Measurements from ENCODE around the gene RBMS1. TPM values are rescaled to one million over a fixed set of nuclear protein-coding genes. Genes with fewer than 3 reads are reported as not detected.

RBMS1 gene
- total RNA-seq, 4 donors from 2014 or later = 13.0 to 24.5 (median 14.1) TPM

GRCh38 chr2:160338901-160339685 lies 154.5 kb downstream of the RBMS1 start:
- Histone ChIP-seq H3K36me3 (no peaks in the 10 kb centered on the region), H3K27ac (no peak overlapping the region), H3K27me3 (no peaks in the 10 kb centered on the region), H3K4me3 (no peak overlapping the region), H3K4me1 (peaks cover 32 to 56% of the 10 kb centered on the region in 2 donors), H3K9me3 (no peaks in the 10 kb centered on the region)
- ATAC-seq = peak; percentile 39 to 49
- peak in 1 of 2 donors; percentile 29 for DNase-seq
- TF ChIP-seq, protein P1, sequence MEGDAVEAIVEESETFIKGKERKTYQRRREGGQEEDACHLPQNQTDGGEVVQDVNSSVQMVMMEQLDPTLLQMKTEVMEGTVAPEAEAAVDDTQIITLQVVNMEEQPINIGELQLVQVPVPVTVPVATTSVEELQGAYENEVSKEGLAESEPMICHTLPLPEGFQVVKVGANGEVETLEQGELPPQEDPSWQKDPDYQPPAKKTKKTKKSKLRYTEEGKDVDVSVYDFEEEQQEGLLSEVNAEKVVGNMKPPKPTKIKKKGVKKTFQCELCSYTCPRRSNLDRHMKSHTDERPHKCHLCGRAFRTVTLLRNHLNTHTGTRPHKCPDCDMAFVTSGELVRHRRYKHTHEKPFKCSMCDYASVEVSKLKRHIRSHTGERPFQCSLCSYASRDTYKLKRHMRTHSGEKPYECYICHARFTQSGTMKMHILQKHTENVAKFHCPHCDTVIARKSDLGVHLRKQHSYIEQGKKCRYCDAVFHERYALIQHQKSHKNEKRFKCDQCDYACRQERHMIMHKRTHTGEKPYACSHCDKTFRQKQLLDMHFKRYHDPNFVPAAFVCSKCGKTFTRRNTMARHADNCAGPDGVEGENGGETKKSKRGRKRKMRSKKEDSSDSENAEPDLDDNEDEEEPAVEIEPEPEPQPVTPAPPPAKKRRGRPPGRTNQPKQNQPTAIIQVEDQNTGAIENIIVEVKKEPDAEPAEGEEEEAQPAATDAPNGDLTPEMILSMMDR (IDR thresholded peaks at IDR 0.05 in 4 of 5, conservative IDR thresholded peaks at IDR 0.05 in 1 of 5) = no peak
- TF ChIP-seq POLR2A (IDR thresholded peaks at IDR 0.05) = no peak
- intact Hi-C loops (cut with DNase I; ENCODE audit: low total_unique reads) = no loop called here
- in situ Hi-C loops (cut with MboI; ENCODE audit: low sequenced_read_pairs in 4 of 4) = no loop called here

DNA sequence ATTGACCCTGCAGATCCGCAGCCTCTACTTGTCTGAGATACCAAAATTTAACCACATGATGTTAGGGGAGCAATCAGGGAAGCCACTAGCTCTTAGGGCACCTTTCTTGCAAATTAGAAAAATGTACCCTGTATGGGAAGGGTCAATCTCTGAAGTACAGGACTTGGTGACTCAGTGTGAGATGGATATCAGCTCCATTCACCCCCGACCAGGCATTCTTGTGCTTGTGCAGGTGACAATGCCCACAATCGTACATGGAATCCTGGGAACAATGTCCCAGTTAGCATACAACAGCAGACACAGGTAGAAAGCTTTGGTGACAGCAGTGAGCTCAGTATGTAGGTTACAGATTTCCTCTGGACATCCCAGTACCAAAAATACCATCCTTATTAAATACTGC lies 155.9 kb downstream of the RBMS1 start:
- Histone ChIP-seq H3K4me1 (peaks cover 35 to 50% of the 10 kb centered on the region in 2 donors), H3K27me3 (no peaks in the 10 kb centered on the region), H3K4me3 (no peak overlapping the region), H3K36me3 (no peaks in the 10 kb centered on the region), H3K9me3 (no peaks in the 10 kb centered on the region), H3K27ac (no peak overlapping the region)
- no peak for TF ChIP-seq POLR2A (IDR thresholded peaks at IDR 0.05)
- TF ChIP-seq, protein P1 (IDR thresholded peaks at IDR 0.05 in 4 of 5, conservative IDR thresholded peaks at IDR 0.05 in 1 of 5) = no peak
- intact Hi-C loops (cut with DNase I; ENCODE audit: low total_unique reads) = no loop called here
- no peak for ATAC-seq
- no peak for DNase-seq
- in situ Hi-C loops (cut with MboI; ENCODE audit: low sequenced_read_pairs in 4 of 4) = no loop called here

GRCh38 chr2:160336635-160337034 lies 157.0 kb downstream of the RBMS1 start:
- no peaks in the 10 kb centered on the region for H3K36me3 ChIP-seq
- intact Hi-C loops (cut with DNase I; ENCODE audit: low total_unique reads) (no loop called here), in situ Hi-C loops (cut with MboI; ENCODE audit: low sequenced_read_pairs in 4 of 4) (no loop called here)
- no peak overlapping the region for H3K27ac ChIP-seq
- H3K4me3 ChIP-seq = no peak overlapping the region
- DNase-seq = no peak
- H3K9me3 ChIP-seq = no peaks in the 10 kb centered on the region
- H3K27me3 ChIP-seq = no peaks in the 10 kb centered on the region
- ATAC-seq = no peak
- TF ChIP-seq, protein P1 (IDR thresholded peaks at IDR 0.05 in 4 of 5, conservative IDR thresholded peaks at IDR 0.05 in 1 of 5) = no peak
- H3K4me1 ChIP-seq = peaks cover 35 to 55% of the 10 kb centered on the region in 2 donors

- intact Hi-C loops (cut with DNase I; ENCODE audit: low total_unique reads) = no loop called here
- no peak for DNase-seq
- Histone ChIP-seq H3K27me3 (no peaks in the 10 kb centered on the region), H3K27ac (no peak overlapping the region), H3K9me3 (no peaks in the 10 kb centered on the region), H3K4me3 (no peak overlapping the region), H3K4me1 (peaks cover 37 to 58% of the 10 kb centered on the region in 2 donors), H3K36me3 (no peaks in the 10 kb centered on the region)
- in situ Hi-C loops (cut with MboI; ENCODE audit: low sequenced_read_pairs in 4 of 4) = no loop called here
- TF ChIP-seq, protein P1 (IDR thresholded peaks at IDR 0.05 in 4 of 5, conservative IDR thresholded peaks at IDR 0.05 in 1 of 5) = no peak
- no peak for TF ChIP-seq POLR2A (IDR thresholded peaks at IDR 0.05)
- ATAC-seq = no peak
These were observed 157.5 kb downstream of the RBMS1 start for GRCh38 chr2:160336105-160336504.
